CD4-positive, alpha-beta T cell (primary cell): ENCODE data around the gene ATP8B3. TPM values are rescaled to one million over a fixed set of nuclear protein-coding genes. Genes with fewer than 3 reads are reported as not detected.
A peak's percentile ranks its signal among the peaks of the same experiment; 100 is the strongest.

Experiments
- ATAC-seq: fragments of 200-7000 bp; cut with Tn5 transposase; one replicate; pipeline ENCODE4 v1.10.0; 2022; ENCODE audit warnings: mild to moderate bottlenecking; ENCODE audit not compliant: poor library complexity
- CTCF ChIA-PET: fragments of 350-600 bp; sonication (Branson Sonifier 250); formaldehyde crosslinking; loops from one replicate; lab custom pipeline; 2021; ENCODE audit warnings: antibody characterized with exemption, inconsistent platforms; lab: Charles Lee
- POLR2A ChIA-PET: fragments of 350-600 bp; sonication (Branson Sonifier 250); formaldehyde crosslinking; loops from one replicate; lab custom pipeline; 2021; ENCODE audit warnings: antibody characterized with exemption, inconsistent platforms; lab: Charles Lee
- DNase-seq, 14 experiments: peaks; one replicate each; pipeline ENCODE4 v3.0.0-alpha.2; 2013 to 2020; ENCODE audit warnings: mixed read lengths in 2 of 14
- H3K27ac ChIP-seq, 2 donors: one replicate each; pipeline versions ENCODE4 v1.5.1 to v1.7.0; 2013; ENCODE audit warnings: low read length in 2 of 2, low read depth in 1 of 2, mild to moderate bottlenecking in 1 of 2
- H3K27me3 ChIP-seq, 2 experiments: 1 replicate in 1 of 2; 2 replicates in 1 of 2; pipeline versions ENCODE4 v1.6.1 to v1.7.0; 2013; ENCODE audit warnings: low read length in 2 of 2, control low read depth in 1 of 2, mild to moderate bottlenecking in 1 of 2, moderate library complexity in 1 of 2; ENCODE audit not compliant: insufficient read depth in 2 of 2, control insufficient read depth in 1 of 2
- H3K36me3 ChIP-seq: one replicate; pipeline ENCODE4 v1.6.1; 2013; ENCODE audit warnings: low read length, control low read depth; ENCODE audit not compliant: insufficient read depth
- H3K4me1 ChIP-seq: one replicate; pipeline ENCODE4 v1.6.1; 2013; ENCODE audit warnings: low read length, control low read depth; ENCODE audit not compliant: insufficient read depth
- H3K4me3 ChIP-seq: one replicate; pipeline ENCODE4 v1.5.1; 2013; ENCODE audit warnings: mild to moderate bottlenecking, low read length, moderate library complexity
- H3K9me3 ChIP-seq, 2 experiments: 1 replicate in 1 of 2; 2 replicates in 1 of 2; pipeline versions ENCODE4 v1.6.1 to v1.7.0; 2013; ENCODE audit warnings: low read length in 2 of 2, mild to moderate bottlenecking in 2 of 2, control low read depth in 1 of 2, moderate library complexity in 1 of 2; ENCODE audit not compliant: control insufficient read depth in 1 of 2, insufficient read depth in 1 of 2
- H3K27ac Mint-ChIP-seq: one replicate; pipeline ENCODE4 v1.8.0; 2020; ENCODE audit warnings: mixed read lengths
- H3K27me3 Mint-ChIP-seq: one replicate; pipeline ENCODE4 v1.8.0; 2021; ENCODE audit warnings: mixed read lengths
- H3K36me3 Mint-ChIP-seq: one replicate; pipeline ENCODE4 v1.8.0; 2021; ENCODE audit warnings: low read depth, mixed read lengths
- H3K4me1 Mint-ChIP-seq: one replicate; pipeline ENCODE4 v1.8.0; 2021; ENCODE audit warnings: low read depth, mixed read lengths
- H3K4me3 Mint-ChIP-seq: one replicate; pipeline ENCODE4 v1.8.0; 2020; ENCODE audit warnings: mild to moderate bottlenecking, mixed read lengths
- H3K9me3 Mint-ChIP-seq: one replicate; pipeline ENCODE4 v1.8.0; 2020; ENCODE audit warnings: mixed read lengths
- intact Hi-C, 2 experiments: fragments of 100-400 bp; cut with DNase I in 1 of 2; cut with micrococcal nuclease in 1 of 2; formaldehyde crosslinking; loops; one replicate each; pipeline versions ENCODE4 v1.15.1 to v1.9.0; 2023 to 2025; cut with DNase I, micrococcal nuclease
- polyA plus RNA-seq, 2 donors: library from polyadenylated mRNA; unstranded; fragments of 120-200 nt; gene quantifications; one replicate each; pipeline ENCODE4 v1.2.1, GENCODE V29; 2013
- total RNA-seq, 174 experiments: library from RNA in 2 of 174; stranded (reverse) in 2 of 174; gene quantifications; one replicate each; pipeline ENCODE4 v1.2.3 and lab custom pipeline; 2021 to 2026
- TF ChIP-seq, protein P1 (sequence below): fragments of 200-600 bp; IDR thresholded peaks from one replicate; pipeline ENCODE4 v1.8.0; 2022; ENCODE audit warnings: antibody characterized with exemption, mild to moderate bottlenecking

ATP8B3 gene, protein sequence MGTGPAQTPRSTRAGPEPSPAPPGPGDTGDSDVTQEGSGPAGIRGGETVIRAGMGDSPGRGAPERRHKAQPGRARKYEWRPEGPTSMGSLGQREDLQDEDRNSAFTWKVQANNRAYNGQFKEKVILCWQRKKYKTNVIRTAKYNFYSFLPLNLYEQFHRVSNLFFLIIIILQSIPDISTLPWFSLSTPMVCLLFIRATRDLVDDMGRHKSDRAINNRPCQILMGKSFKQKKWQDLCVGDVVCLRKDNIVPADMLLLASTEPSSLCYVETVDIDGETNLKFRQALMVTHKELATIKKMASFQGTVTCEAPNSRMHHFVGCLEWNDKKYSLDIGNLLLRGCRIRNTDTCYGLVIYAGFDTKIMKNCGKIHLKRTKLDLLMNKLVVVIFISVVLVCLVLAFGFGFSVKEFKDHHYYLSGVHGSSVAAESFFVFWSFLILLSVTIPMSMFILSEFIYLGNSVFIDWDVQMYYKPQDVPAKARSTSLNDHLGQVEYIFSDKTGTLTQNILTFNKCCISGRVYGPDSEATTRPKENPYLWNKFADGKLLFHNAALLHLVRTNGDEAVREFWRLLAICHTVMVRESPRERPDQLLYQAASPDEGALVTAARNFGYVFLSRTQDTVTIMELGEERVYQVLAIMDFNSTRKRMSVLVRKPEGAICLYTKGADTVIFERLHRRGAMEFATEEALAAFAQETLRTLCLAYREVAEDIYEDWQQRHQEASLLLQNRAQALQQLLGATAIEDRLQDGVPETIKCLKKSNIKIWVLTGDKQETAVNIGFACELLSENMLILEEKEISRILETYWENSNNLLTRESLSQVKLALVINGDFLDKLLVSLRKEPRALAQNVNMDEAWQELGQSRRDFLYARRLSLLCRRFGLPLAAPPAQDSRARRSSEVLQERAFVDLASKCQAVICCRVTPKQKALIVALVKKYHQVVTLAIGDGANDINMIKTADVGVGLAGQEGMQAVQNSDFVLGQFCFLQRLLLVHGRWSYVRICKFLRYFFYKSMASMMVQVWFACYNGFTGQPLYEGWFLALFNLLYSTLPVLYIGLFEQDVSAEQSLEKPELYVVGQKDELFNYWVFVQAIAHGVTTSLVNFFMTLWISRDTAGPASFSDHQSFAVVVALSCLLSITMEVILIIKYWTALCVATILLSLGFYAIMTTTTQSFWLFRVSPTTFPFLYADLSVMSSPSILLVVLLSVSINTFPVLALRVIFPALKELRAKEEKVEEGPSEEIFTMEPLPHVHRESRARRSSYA (N-terminal part only)
- total RNA-seq (1 to 10 TPM; 2.5 to 3.2 TPM), total RNA-seq (lab: John Stamatoyannopoulos, UW) (0.07 to 6.7 (median 1.9) reads per million in 172 experiments)
- polyA plus RNA-seq (2013, experiment 1 of 2) = 2.0 TPM
- polyA plus RNA-seq (2013, experiment 2 of 2) = 3.4 TPM

- H3K4me1 Mint-ChIP-seq = peaks cover 11% of the 10 kb centered on the region
- H3K27me3 Mint-ChIP-seq = no peaks in the 10 kb centered on the region
- H3K27ac Mint-ChIP-seq = peak within 1 kb of the TSS; percentile 87
- TF ChIP-seq, protein P1, sequence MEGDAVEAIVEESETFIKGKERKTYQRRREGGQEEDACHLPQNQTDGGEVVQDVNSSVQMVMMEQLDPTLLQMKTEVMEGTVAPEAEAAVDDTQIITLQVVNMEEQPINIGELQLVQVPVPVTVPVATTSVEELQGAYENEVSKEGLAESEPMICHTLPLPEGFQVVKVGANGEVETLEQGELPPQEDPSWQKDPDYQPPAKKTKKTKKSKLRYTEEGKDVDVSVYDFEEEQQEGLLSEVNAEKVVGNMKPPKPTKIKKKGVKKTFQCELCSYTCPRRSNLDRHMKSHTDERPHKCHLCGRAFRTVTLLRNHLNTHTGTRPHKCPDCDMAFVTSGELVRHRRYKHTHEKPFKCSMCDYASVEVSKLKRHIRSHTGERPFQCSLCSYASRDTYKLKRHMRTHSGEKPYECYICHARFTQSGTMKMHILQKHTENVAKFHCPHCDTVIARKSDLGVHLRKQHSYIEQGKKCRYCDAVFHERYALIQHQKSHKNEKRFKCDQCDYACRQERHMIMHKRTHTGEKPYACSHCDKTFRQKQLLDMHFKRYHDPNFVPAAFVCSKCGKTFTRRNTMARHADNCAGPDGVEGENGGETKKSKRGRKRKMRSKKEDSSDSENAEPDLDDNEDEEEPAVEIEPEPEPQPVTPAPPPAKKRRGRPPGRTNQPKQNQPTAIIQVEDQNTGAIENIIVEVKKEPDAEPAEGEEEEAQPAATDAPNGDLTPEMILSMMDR = no peak
- H3K27ac ChIP-seq = peak within 1 kb of the TSS in 1 of 2 donors; percentile 34
- peak within 1 kb of the TSS; percentile 96 for H3K4me3 Mint-ChIP-seq
- no peaks in the 10 kb centered on the region for H3K9me3 Mint-ChIP-seq
- intact Hi-C loops = loop anchor here (1.0 to 5.0 kb wide), 4 partner anchors 23 to 265 kb away; partner anchors contain the start of genes MBD3 (in 1 of the 2) and UQCR11 (in 1 of the 2)
- H3K4me3 ChIP-seq = peak within 1 kb of the TSS; percentile 81
- peak in 8 of 14 experiments; percentile 55 to 85 (median 70) for DNase-seq
- peak; percentile 69 for ATAC-seq
- H3K36me3 ChIP-seq = peaks cover 16% of the 10 kb centered on the region
- peaks cover 22% of the 10 kb centered on the region for H3K4me1 ChIP-seq
- H3K27me3 ChIP-seq = no peaks in the 10 kb centered on the region
- peaks cover 22% of the 10 kb centered on the region for H3K36me3 Mint-ChIP-seq
- H3K9me3 ChIP-seq = no peaks in the 10 kb centered on the region
- CTCF ChIA-PET = interaction anchor here (0.9 kb wide), 1 partner anchor 14 kb away, joined by 4 read pairs; no protein-coding TSS in a partner anchor
- POLR2A ChIA-PET = no interaction called here
Measured at GRCh38 chr19:1811942-1812425, at the start of gene ATP8B3. ATP8B3 (minus strand) TSS chr19:1812276; CDS start chr19:1811736, 540 bp downstream.

DNA sequence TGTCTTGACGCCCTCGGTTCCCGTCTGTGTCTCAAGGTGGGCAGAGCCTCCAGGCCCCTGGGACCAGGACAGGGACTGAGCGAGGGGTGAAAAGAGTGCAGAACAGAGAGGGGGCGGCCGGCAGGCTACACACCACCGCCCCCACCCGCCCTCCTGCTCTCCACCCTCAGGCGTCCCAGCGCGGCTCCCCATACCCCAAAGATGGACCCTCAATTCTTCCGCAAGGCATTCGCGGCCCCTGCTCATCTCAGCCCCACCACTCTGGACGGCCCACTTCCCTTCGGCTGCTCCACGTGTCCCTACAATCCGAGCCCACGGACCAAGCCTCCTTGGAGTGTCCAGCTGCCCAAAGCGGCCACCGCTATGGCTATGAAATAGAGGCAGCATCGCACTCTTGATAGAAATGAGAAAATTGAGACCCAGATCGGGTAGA lies 49.5 kb upstream of the ATP8B3 start:
- TF ChIP-seq, protein P1 = no peak
- Histone ChIP-seq H3K4me1 (peaks cover 68% of the 10 kb centered on the region), H3K4me3 (peak overlapping the region; percentile 72), H3K9me3 (no peaks in the 10 kb centered on the region), H3K27ac (peak overlapping the region; percentile 53 to 74), H3K27me3 (no peaks in the 10 kb centered on the region), H3K36me3 (no peaks in the 10 kb centered on the region)
- ATAC-seq (no peak), DNase-seq (peak in 1 of 14 experiments; percentile 59)
- peaks cover 8% of the 10 kb centered on the region for H3K36me3 Mint-ChIP-seq
- peak overlapping the region; percentile 96 for H3K27ac Mint-ChIP-seq
- no peaks in the 10 kb centered on the region for H3K27me3 Mint-ChIP-seq
- CTCF ChIA-PET = no interaction called here
- intact Hi-C loops = loop anchor here (2.0 to 5.0 kb wide), 3 partner anchors 13 to 236 kb away; partner anchors contain the start of genes ADAT3 (in 1 of the 2), IZUMO4 (in 1 of the 2), MOB3A (in 1 of the 2) and REXO1 (in 1 of the 2)
- POLR2A ChIA-PET = no interaction called here
- H3K4me3 Mint-ChIP-seq = peak overlapping the region; percentile 99
- no peaks in the 10 kb centered on the region for H3K9me3 Mint-ChIP-seq
- peaks cover 46% of the 10 kb centered on the region for H3K4me1 Mint-ChIP-seq
